Lower lobe of right lung (tissue), 2 donors: ENCODE measurements around the gene LRRC63. TPM values are rescaled to one million over a fixed set of nuclear protein-coding genes. Genes with fewer than 3 reads are reported as not detected.

ENCODE experiments used
- ATAC-seq, 2 donors: fragments of 200-7000 bp; cut with Tn5 transposase; one replicate each; pipeline ENCODE4 v1.9.1; 2020 to 2022; ENCODE audit warnings: mild to moderate bottlenecking in 2 of 2, moderate library complexity in 2 of 2
- DNase-seq: peaks from one replicate; pipeline ENCODE4 v3.0.0-alpha.2; 2020
- H3K27ac ChIP-seq: fragments of 200-600 bp; one replicate; pipeline ENCODE4 v1.8.0; 2022
- H3K27me3 ChIP-seq: fragments of 200-600 bp; one replicate; pipeline ENCODE4 v1.8.0; 2022; ENCODE audit warnings: low read depth
- H3K36me3 ChIP-seq: fragments of 200-600 bp; one replicate; pipeline ENCODE4 v1.8.0; 2022; ENCODE audit warnings: mild to moderate bottlenecking
- H3K4me1 ChIP-seq: fragments of 200-600 bp; one replicate; pipeline ENCODE4 v1.8.0; 2022
- H3K4me3 ChIP-seq: fragments of 200-600 bp; one replicate; pipeline ENCODE4 v1.8.0; 2022; ENCODE audit warnings: mild to moderate bottlenecking
- H3K9me3 ChIP-seq: fragments of 200-600 bp; one replicate; pipeline ENCODE4 v1.8.0; 2022
- CTCF ChIP-seq: fragments of 200-600 bp; IDR thresholded peaks from one replicate; pipeline ENCODE4 v1.8.0; 2022; ENCODE audit warnings: antibody characterized with exemption, mild to moderate bottlenecking
- intact Hi-C: fragments of 100-400 bp; cut with DNase I; formaldehyde crosslinking; loops from one replicate; pipeline ENCODE4 v1.11.0; 2022
- total RNA-seq: library from RNA; stranded (reverse); fragmentation: NEBNext Ultra II Directional; extraction: Animal tissue kit (Norgen Biotek cat#: 25700); gene quantifications from one replicate; pipeline ENCODE4 v1.2.1, GENCODE V29; 2021
- donor health status: DM: no; HTN: yes; CAD: no; lungs with severe emphysema.

LRRC63 gene
- total RNA-seq, 1 donor from 2014 or later: 1.7 TPM

GRCh38 chr13:46265292-46265691, 53.6 kb downstream of the LRRC63 start:
- Histone ChIP-seq H3K4me1 (no peaks in the 10 kb centered on the region), H3K9me3 (no peaks in the 10 kb centered on the region), H3K4me3 (no peak overlapping the region), H3K36me3 (no peaks in the 10 kb centered on the region), H3K27ac (no peak overlapping the region), H3K27me3 (no peaks in the 10 kb centered on the region)
- intact Hi-C loops: no loop called here
- no peak for DNase-seq
- no peak for ATAC-seq
- no peak for TF ChIP-seq CTCF

- no peak for ATAC-seq
- intact Hi-C loops: no loop called here
- no peak for DNase-seq
Observed at GRCh38 chr13:46267166-46267565, 55.4 kb downstream of the LRRC63 start.

GRCh38 chr13:46270416-46270815, 58.7 kb downstream of the LRRC63 start:
- no peak for TF ChIP-seq CTCF
- Histone ChIP-seq H3K4me3 (no peak overlapping the region), H3K9me3 (no peaks in the 10 kb centered on the region), H3K27me3 (no peaks in the 10 kb centered on the region), H3K27ac (no peak overlapping the region), H3K4me1 (no peaks in the 10 kb centered on the region), H3K36me3 (no peaks in the 10 kb centered on the region)
- ATAC-seq (no peak), DNase-seq (no peak)
- intact Hi-C loops: no loop called here

More at GRCh38 chr13:46267166-46267565, 55.4 kb downstream of the LRRC63 start:
- no peak overlapping the region for H3K27ac ChIP-seq
- H3K36me3 ChIP-seq: no peaks in the 10 kb centered on the region
- no peaks in the 10 kb centered on the region for H3K9me3 ChIP-seq
- H3K27me3 ChIP-seq: no peaks in the 10 kb centered on the region
- TF ChIP-seq CTCF: no peak
- H3K4me3 ChIP-seq: no peak overlapping the region
- no peaks in the 10 kb centered on the region for H3K4me1 ChIP-seq

- no peak for TF ChIP-seq CTCF
- DNase-seq (no peak), ATAC-seq (no peak)
- no peak overlapping the region for H3K27ac ChIP-seq
- H3K36me3 ChIP-seq: no peaks in the 10 kb centered on the region
- no peak overlapping the region for H3K4me3 ChIP-seq
- no peaks in the 10 kb centered on the region for H3K27me3 ChIP-seq
- H3K9me3 ChIP-seq: no peaks in the 10 kb centered on the region
- H3K4me1 ChIP-seq: no peaks in the 10 kb centered on the region
- intact Hi-C loops: no loop called here
Observed at GRCh38 chr13:46274094-46274698, 62.5 kb downstream of the LRRC63 start.

- no peak for ATAC-seq
Observed at GRCh38 chr13:46278474-46278873, 66.7 kb downstream of the LRRC63 start.

More at GRCh38 chr13:46278474-46278873, 66.7 kb downstream of the LRRC63 start:
- DNase-seq: no peak
- no peaks in the 10 kb centered on the region for H3K4me1 ChIP-seq
- no peak for TF ChIP-seq CTCF
- H3K9me3 ChIP-seq: no peaks in the 10 kb centered on the region
- H3K36me3 ChIP-seq: no peaks in the 10 kb centered on the region
- no peak overlapping the region for H3K27ac ChIP-seq
- H3K4me3 ChIP-seq: no peak overlapping the region
- intact Hi-C loops: no loop called here
- H3K27me3 ChIP-seq: no peaks in the 10 kb centered on the region
